Ammon's horn (tissue), 1 donor: ENCODE results near the gene APOL4.
"Not testable (repeated sequence)": the region's sequence is repeated elsewhere in the genome, so short reads cannot be mapped to it uniquely, and the experiment has no call there.

Source experiments
- DNase-seq: peaks from one replicate; pipeline ENCODE4 v3.0.0-alpha.2; 2016; ENCODE audit warnings: low spot score

APOL4 gene

DNA sequence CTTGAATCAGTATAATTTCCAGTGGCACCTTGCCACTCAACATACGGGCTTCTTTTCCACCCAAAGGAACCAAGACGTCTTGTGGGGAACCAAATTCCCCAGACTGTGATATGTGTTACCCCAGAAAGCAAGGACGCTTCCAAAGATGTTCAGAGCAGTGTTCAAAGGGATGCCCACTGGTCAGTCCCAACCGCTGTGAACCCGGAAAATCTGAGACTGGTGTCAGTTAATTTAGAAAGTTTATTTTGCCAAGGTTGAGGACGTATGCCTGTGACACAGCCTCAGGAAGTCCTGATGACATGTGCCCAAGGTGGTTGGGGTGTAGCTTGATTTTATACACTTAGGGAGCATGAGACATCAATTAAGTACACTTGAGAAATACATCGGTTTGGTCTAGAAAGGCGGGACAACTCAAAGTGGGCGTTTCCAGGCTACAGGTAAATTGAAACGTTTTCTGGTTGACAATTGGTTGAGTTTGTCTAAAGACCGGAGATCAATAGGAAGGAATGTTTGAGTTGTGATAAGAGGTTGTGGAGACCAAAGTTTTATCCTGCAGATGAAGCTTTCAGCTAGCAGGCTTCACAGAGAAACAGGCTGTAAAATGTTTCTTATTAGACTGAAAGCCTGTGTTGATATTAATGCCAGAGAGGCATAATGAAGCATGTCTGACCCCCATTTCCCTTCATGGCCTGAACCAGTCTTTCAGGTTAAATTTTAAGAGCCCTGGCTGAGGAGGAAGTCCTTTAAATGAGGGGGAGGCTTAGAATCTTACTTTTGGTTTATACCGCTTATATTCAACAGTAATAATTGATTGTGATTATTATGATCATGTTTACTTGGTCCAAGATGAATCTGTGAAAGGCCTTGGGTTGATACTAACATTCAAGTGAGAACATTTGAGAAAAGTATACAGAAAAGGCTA lies 47.8 kb downstream of the APOL4 start:
- no peak for DNase-seq

DNA sequence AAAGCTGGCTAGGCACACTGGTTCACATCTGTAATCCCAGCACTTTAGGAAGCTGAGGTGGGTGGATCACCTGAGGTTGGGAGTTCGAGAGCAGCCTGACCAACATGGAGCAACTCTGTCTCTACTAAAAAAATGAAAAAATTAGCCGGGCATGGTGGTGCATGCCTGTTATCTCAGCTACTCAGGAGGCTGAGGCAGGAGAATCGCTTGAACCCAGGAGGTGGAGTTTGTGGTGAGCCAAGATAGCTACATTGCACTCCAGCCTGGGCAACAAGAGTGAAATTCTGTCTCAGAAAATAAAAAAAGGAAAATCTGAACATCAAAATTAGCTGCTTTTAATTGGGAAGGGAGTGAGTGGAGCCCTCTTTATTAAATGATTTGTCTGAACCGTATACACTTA lies 48.8 kb downstream of the APOL4 start:
- DNase-seq = not testable (repeated sequence)

- no peak for DNase-seq
These were observed 49.5 kb downstream of the APOL4 start for GRCh38 chr22:36152088-36152487.

GRCh38 chr22:36151006-36151595 lies 50.5 kb downstream of the APOL4 start:
- no peak for DNase-seq

DNA sequence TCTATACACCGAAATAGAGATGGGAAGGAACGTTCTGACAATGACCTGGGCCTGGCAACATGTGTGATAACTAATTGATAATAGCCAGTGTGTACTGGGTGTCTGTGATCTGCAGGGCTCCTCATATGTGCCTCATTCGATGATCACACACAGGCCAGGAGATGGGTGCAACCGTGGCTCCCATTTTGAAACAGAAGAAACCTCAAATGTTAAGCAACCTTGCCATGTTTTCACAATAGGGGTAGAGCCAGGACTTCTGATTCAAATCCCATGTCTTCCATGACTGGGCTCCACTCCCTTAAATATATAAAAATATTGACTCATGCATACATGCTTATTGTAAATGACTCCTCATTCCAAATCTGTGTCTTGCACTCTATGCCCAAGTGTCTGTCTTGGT lies 52.2 kb downstream of the APOL4 start:
- DNase-seq = no peak

GRCh38 chr22:36148411-36148810 lies 53.2 kb downstream of the APOL4 start:
- DNase-seq = no peak

GRCh38 chr22:36147196-36147791 lies 54.3 kb downstream of the APOL4 start:
- DNase-seq = no peak

DNA sequence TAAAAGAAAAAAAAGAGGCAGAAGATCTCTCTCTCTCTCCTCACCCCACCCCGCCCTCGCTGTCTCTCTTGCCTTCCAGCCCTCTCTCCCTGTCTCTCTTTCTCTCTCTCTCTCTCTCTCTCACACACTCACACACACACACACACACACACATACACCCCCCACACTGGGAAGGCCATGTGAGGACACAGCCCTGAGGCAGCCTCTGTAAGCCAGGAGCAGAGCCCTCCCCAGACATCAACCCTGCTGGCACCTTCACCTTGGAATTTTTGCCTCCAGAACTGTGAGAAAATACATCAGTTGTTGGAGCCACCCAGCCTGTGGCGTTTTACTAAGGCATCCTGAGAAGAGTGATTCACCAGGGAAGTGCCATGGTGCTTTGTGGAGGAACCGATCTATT lies 55.7 kb downstream of the APOL4 start:
- DNase-seq = no peak

GRCh38 chr22:36144886-36145541 lies 56.6 kb downstream of the APOL4 start:
- peak; percentile 83 for DNase-seq

- DNase-seq = no peak
These were observed 57.7 kb downstream of the APOL4 start for GRCh38 chr22:36143956-36144355.

GRCh38 chr22:36143066-36143815 lies 58.4 kb downstream of the APOL4 start:
- no peak for DNase-seq

GRCh38 chr22:36141481-36141880 lies 60.1 kb downstream of the APOL4 start:
- DNase-seq = no peak
